Left lung (tissue), 10 donors: Measurements from ENCODE around the gene EREG. TPM values are rescaled to one million over a fixed set of nuclear protein-coding genes. Genes with fewer than 3 reads are reported as not detected.

Experiments
- ATAC-seq: fragments of 200-7000 bp; cut with Tn5 transposase; one replicate; pipeline ENCODE4 v1.9.1; 2020; ENCODE audit warnings: moderate library complexity
- DNase-seq, 4 donors: peaks; one replicate each; pipeline ENCODE4 v3.0.0-alpha.2; 2013 to 2020
- H3K27ac ChIP-seq, 2 donors: fragments of 200-600 bp; sonication (generic) in 1 of 2; one replicate each; pipeline versions ENCODE4 v1.5.0 to v1.8.0; 2020 to 2021
- H3K27me3 ChIP-seq, 2 donors: fragments of 200-600 bp; sonication (generic) in 1 of 2; one replicate each; pipeline versions ENCODE4 v1.5.0 to v1.8.0; 2020 to 2021
- H3K36me3 ChIP-seq, 2 donors: fragments of 200-600 bp; sonication (generic) in 1 of 2; one replicate each; pipeline versions ENCODE4 v1.5.0 to v1.8.0; 2020 to 2021
- H3K4me1 ChIP-seq, 2 donors: fragments of 200-600 bp; one replicate each; pipeline ENCODE4 v1.8.0; 2021
- H3K4me3 ChIP-seq, 2 donors: fragments of 200-600 bp; sonication (generic) in 1 of 2; one replicate each; pipeline versions ENCODE4 v1.5.0 to v1.8.0; 2020 to 2021; ENCODE audit warnings: mild to moderate bottlenecking in 1 of 2
- H3K9me3 ChIP-seq, 2 donors: fragments of 200-600 bp; sonication (generic) in 1 of 2; one replicate each; pipeline versions ENCODE4 v1.5.0 to v1.8.0; 2020 to 2021
- CTCF ChIP-seq, 2 donors: fragments of 200-600 bp; sonication (generic) in 1 of 2; IDR thresholded peaks; one replicate each; pipeline versions ENCODE4 v1.5.0 to v1.8.0; 2021; ENCODE audit warnings: antibody characterized with exemption in 2 of 2
- intact Hi-C, 2 donors: fragments of 100-400 bp; cut with DNase I; formaldehyde crosslinking; loops; one replicate each; pipeline versions ENCODE4 v1.11.2 to v1.14.2; 2022
- polyA plus RNA-seq, 6 donors: library from polyadenylated mRNA; unstranded; fragments of 120-200 nt; gene quantifications; one replicate each; pipeline ENCODE4 v1.2.1, GENCODE V29; 2013; ENCODE audit not compliant: insufficient read length in 6 of 6
- total RNA-seq, 2 donors: library from RNA; stranded (reverse); fragmentation: NEBNext Ultra II Directional; extraction: Animal tissue kit (Norgen Biotek cat#: 25700); gene quantifications; one replicate each; pipeline ENCODE4 v1.2.1, GENCODE V29; 2021
- donor health status: DM: no; HTN: yes; CAD: no.
- donor health status: DM: no; HTN: no; CAD: no.

The EREG gene
- total and polyA plus RNA-seq, 8 donors: 0.14 to 3.6 (median 0.28) TPM

GRCh38 chr4:74390677-74391076 lies 25.7 kb downstream of the EREG start:
- H3K9me3 ChIP-seq: no peaks in the 10 kb centered on the region
- TF ChIP-seq CTCF (IDR thresholded peaks at IDR 0.05): no peak
- H3K27me3 ChIP-seq: no peaks in the 10 kb centered on the region
- H3K27ac ChIP-seq: no peak overlapping the region
- ATAC-seq (no peak), DNase-seq (no peak)
- no peak overlapping the region for H3K4me3 ChIP-seq
- intact Hi-C loops: no loop called here
- H3K4me1 ChIP-seq: no peaks in the 10 kb centered on the region
- no peaks in the 10 kb centered on the region for H3K36me3 ChIP-seq

GRCh38 chr4:74391346-74391745 lies 26.4 kb downstream of the EREG start:
- no peak for ATAC-seq
- Histone ChIP-seq H3K9me3 (no peaks in the 10 kb centered on the region), H3K27ac (no peak overlapping the region), H3K36me3 (no peaks in the 10 kb centered on the region), H3K4me3 (no peak overlapping the region), H3K27me3 (no peaks in the 10 kb centered on the region), H3K4me1 (no peaks in the 10 kb centered on the region)
- DNase-seq: no peak
- intact Hi-C loops: no loop called here
- no peak for TF ChIP-seq CTCF (IDR thresholded peaks at IDR 0.05)

- no peaks in the 10 kb centered on the region for H3K27me3 ChIP-seq
- intact Hi-C loops: no loop called here
- no peak for DNase-seq
- no peak for TF ChIP-seq CTCF (IDR thresholded peaks at IDR 0.05)
- H3K9me3 ChIP-seq: no peaks in the 10 kb centered on the region
- ATAC-seq: no peak
- H3K4me1 ChIP-seq: no peaks in the 10 kb centered on the region
- H3K27ac ChIP-seq: no peak overlapping the region
- H3K4me3 ChIP-seq: no peak overlapping the region
- no peaks in the 10 kb centered on the region for H3K36me3 ChIP-seq
These were observed 27.0 kb downstream of the EREG start for GRCh38 chr4:74391890-74392475.

- no peak for DNase-seq
- H3K27me3 ChIP-seq: no peaks in the 10 kb centered on the region
These were observed 29.7 kb downstream of the EREG start for GRCh38 chr4:74394476-74395136.

More at GRCh38 chr4:74394476-74395136, 29.7 kb downstream of the EREG start:
- H3K27ac ChIP-seq: no peak overlapping the region
- intact Hi-C loops: no loop called here
- no peaks in the 10 kb centered on the region for H3K36me3 ChIP-seq
- ATAC-seq: no peak
- H3K9me3 ChIP-seq: no peaks in the 10 kb centered on the region
- no peaks in the 10 kb centered on the region for H3K4me1 ChIP-seq
- H3K4me3 ChIP-seq: no peak overlapping the region
- no peak for TF ChIP-seq CTCF (IDR thresholded peaks at IDR 0.05)
